Suprapubic skin (tissue), 4 donors: ENCODE data around the gene CDC42EP4.

ENCODE experiments used
- CTCF ChIP-seq, 2 donors: fragments of 200-600 bp in 1 of 2; fragments of 450-650 bp in 1 of 2; sonication (generic) in 1 of 2; IDR thresholded peaks; one replicate each; pipeline ENCODE4 v1.5.1; 2016 to 2019; ENCODE audit warnings: antibody characterized with exemption in 2 of 2, mild to moderate bottlenecking in 1 of 2, moderate library complexity in 1 of 2
- POLR2A ChIP-seq, 2 donors: fragments of 450-650 bp; IDR thresholded peaks; one replicate each; pipeline ENCODE4 v1.6.1; 2017; ENCODE audit warnings: antibody characterized with exemption in 2 of 2, mild to moderate bottlenecking in 2 of 2, moderate library complexity in 2 of 2
- POLR2AphosphoS5 ChIP-seq, 3 donors: sonication (generic); formaldehyde crosslinking; IDR thresholded peaks; one replicate each; pipeline ENCODE4 v1.6.1; 2017; ENCODE audit warnings: antibody characterized with exemption in 3 of 3

DNA sequence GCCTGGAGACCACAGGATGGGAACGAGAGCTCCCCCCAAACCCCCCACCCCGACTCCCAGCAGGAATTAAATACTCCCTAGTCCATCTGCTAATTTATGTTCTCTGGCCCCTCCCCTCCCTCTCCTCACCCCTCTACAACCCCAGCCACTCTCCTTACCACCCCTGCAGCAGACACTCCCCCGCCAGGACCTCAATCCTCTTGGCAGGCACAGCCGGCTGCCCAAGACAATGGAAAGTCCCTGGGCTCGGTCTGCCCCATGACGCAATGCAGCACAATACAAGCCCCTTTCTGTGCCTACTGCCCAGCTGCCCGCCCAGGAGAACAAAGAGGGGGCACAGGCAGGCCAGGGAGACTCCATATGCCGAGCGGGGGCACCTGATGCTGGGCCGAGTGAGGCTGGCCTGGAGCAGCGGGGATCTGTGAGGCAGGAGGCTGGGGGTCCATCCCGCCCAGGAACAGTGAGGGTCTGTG, 30.3 kb upstream of the CDC42EP4 start:
- no peak for TF ChIP-seq POLR2AphosphoS5 (IDR thresholded peaks at IDR 0.05)
- no peak for TF ChIP-seq POLR2A (IDR thresholded peaks at IDR 0.05)
- TF ChIP-seq CTCF (IDR thresholded peaks at IDR 0.05) = no peak
